Heart left ventricle (tissue), 16 donors: ENCODE measurements around the gene SORCS1. TPM values are rescaled to one million over a fixed set of nuclear protein-coding genes. Genes with fewer than 3 reads are reported as not detected.

Experiments
- ATAC-seq, 4 donors: fragments of 200-7000 bp; cut with Tn5 transposase; one replicate each; pipeline ENCODE4 v1.9.1; 2020 to 2022; ENCODE audit warnings: moderate library complexity in 4 of 4, mild to moderate bottlenecking in 3 of 4, moderate number of reproducible peaks in 1 of 4
- DNase-seq, 5 donors: peaks; one replicate each; pipeline ENCODE4 v3.0.0-alpha.2; 2020
- H3K27ac ChIP-seq, 12 donors: fragments of 200-600 bp; sonication (generic) in 4 of 12; one replicate each; pipeline versions ENCODE4 v1.5.0 to v1.8.0; 2016 to 2022; ENCODE audit warnings: mild to moderate bottlenecking in 2 of 12
- H3K27me3 ChIP-seq, 9 donors: fragments of 200-600 bp; sonication (generic) in 2 of 9; one replicate each; pipeline versions ENCODE4 v1.5.1 to v1.8.0; 2016 to 2022; ENCODE audit warnings: mild to moderate bottlenecking in 3 of 9
- H3K36me3 ChIP-seq, 9 donors: fragments of 200-600 bp; sonication (generic) in 2 of 9; one replicate each; pipeline versions ENCODE4 v1.5.0 to v1.8.0; 2018 to 2022; ENCODE audit warnings: mild to moderate bottlenecking in 2 of 9
- H3K4me1 ChIP-seq, 12 donors: fragments of 200-600 bp; sonication (generic) in 4 of 12; one replicate each; pipeline versions ENCODE4 v1.5.0 to v1.8.0; 2016 to 2022; ENCODE audit warnings: mild to moderate bottlenecking in 3 of 12
- H3K4me3 ChIP-seq, 12 donors: fragments of 200-600 bp; sonication (generic) in 4 of 12; one replicate each; pipeline versions ENCODE4 v1.5.0 to v1.8.0; 2017 to 2022; ENCODE audit warnings: mild to moderate bottlenecking in 9 of 12, moderate library complexity in 4 of 12
- H3K9me3 ChIP-seq, 12 donors: fragments of 200-600 bp; sonication (generic) in 4 of 12; one replicate each; pipeline versions ENCODE4 v1.5.0 to v1.8.0; 2016 to 2022; ENCODE audit warnings: mild to moderate bottlenecking in 1 of 12
- CTCF ChIP-seq, 12 donors: fragments of 200-600 bp; sonication (generic) in 4 of 12; IDR thresholded peaks; one replicate each; pipeline versions ENCODE4 v1.5.0 to v1.8.0; 2018 to 2022; ENCODE audit warnings: antibody characterized with exemption in 12 of 12, mild to moderate bottlenecking in 5 of 12
- POLR2A ChIP-seq, 2 donors: fragments of 450-650 bp; IDR thresholded peaks; one replicate each; pipeline ENCODE4 v1.6.1; 2017; ENCODE audit warnings: antibody characterized with exemption in 2 of 2, mild to moderate bottlenecking in 2 of 2, moderate library complexity in 2 of 2
- WGBS, 4 donors: extraction: QIAGEN DNeasy Blood & Tissue Kit in 2 of 4; methylation state at CpG; one replicate each; pipeline versions ENCODE4 v1.1.5 to v1.1.7; 2013 to 2018; 5-methylcytosine and 5-hydroxymethylcytosine counted together
- intact Hi-C, 10 donors: fragments of 100-400 bp; cut with DNase I; formaldehyde crosslinking; loops; one replicate each; pipeline versions ENCODE4 v1.11.1 to v1.14.2; 2022
- polyA plus RNA-seq, 2 donors: library from polyadenylated mRNA; stranded (reverse); fragments of 200-250 nt; gene quantifications; one replicate each; pipeline ENCODE4 v1.2.3, GENCODE V29; 2013
- total RNA-seq, 9 donors: library from RNA; depleted of rRNA in 2 of 9; stranded (reverse); fragments of >200 nt in 2 of 9; fragmentation: NEBNext Ultra II Directional in 3 of 9; extraction: Animal tissue kit (Norgen Biotek cat#: 25700) in 3 of 9; gene quantifications; one replicate each; pipeline versions ENCODE4 v1.1.0 to v1.2.4, GENCODE V29; 2016 to 2023
- donor health status: ischemic (EF 13 %, LVEDD 7.1; RV severe dilation, severe dysfunction).
- donor health status: healthy with polysubstance abuse.
- donor health status: DM: no; HTN: yes; CAD: no.
- donor health status: DM: no; HTN: no; CAD: no.
- donor health status: ischemic (EF 25% LVEDD 6.9; RV normal size, moderate dysfunction).
- donor health status: ischemic (EF 25% LVEDD 5.7; RV mildly dilated, moderate dysfunction).
- donor health status: healthy.
- donor health status: DM: yes; HTN: yes; CAD: no.
- donor health status: ischemic (EF 35%, LVEDD 5.7; RV mildly dilated, moderate dysfunction).
- donor health status: nonischemic (EF 11% LVEDD 7.7; RV severe dilation, severe dysfunction).
- donor health status: DM: yes; HTN: yes; CAD: no.
- donor health status: PGD.
- donor health status: ischemic (EF 29% LVEDD 5.4; RV normal size, mild dysfunction).
- donor health status: nonischemic (EF 23%, LVEDD 6.1; RV moderate dilation, normal function).

SORCS1 gene
- total and polyA plus RNA-seq, 11 donors = 0.23 to 5.7 (median 1.1) TPM

GRCh38 chr10:107033799-107034422 lies 130.6 kb downstream of the SORCS1 start:
- no peak for TF ChIP-seq CTCF (IDR thresholded peaks at IDR 0.05)
- no peak for TF ChIP-seq POLR2A (IDR thresholded peaks at IDR 0.05)
- Histone ChIP-seq H3K36me3 (no peaks in the 10 kb centered on the region), H3K9me3 (no peaks in the 10 kb centered on the region), H3K27me3 (peaks cover 0 to 9% (median 0%) of the 10 kb centered on the region in 9 donors), H3K4me1 (no peaks in the 10 kb centered on the region), H3K27ac (no peak overlapping the region), H3K4me3 (no peak overlapping the region)
- no peak for ATAC-seq
- intact Hi-C loops = no loop called here
- WGBS, 4 donors = 74 to 78% (median 77%) methylated on average over 5 of the region's 5 CpGs
- DNase-seq = no peak

- no peaks in the 10 kb centered on the region for H3K4me1 ChIP-seq
- TF ChIP-seq CTCF (IDR thresholded peaks at IDR 0.05) (no peak), POLR2A (IDR thresholded peaks at IDR 0.05) (no peak)
- intact Hi-C loops = no loop called here
- peaks cover 0 to 9% (median 0%) of the 10 kb centered on the region in 9 donors for H3K27me3 ChIP-seq
- no peaks in the 10 kb centered on the region for H3K36me3 ChIP-seq
- no peaks in the 10 kb centered on the region for H3K9me3 ChIP-seq
- no peak for ATAC-seq
- no peak for DNase-seq
- 78 to 85% (median 82%) methylated on average over 10 of the region's 10 CpGs for WGBS, 4 donors
- no peak overlapping the region for H3K4me3 ChIP-seq
- no peak overlapping the region for H3K27ac ChIP-seq
Measured at GRCh38 chr10:107032700-107033401, 131.7 kb downstream of the SORCS1 start.

GRCh38 chr10:107031931-107032699 lies 132.4 kb downstream of the SORCS1 start:
- TF ChIP-seq POLR2A (IDR thresholded peaks at IDR 0.05) (no peak), CTCF (IDR thresholded peaks at IDR 0.05) (no peak)
- no peaks in the 10 kb centered on the region for H3K4me1 ChIP-seq
- no peak overlapping the region for H3K27ac ChIP-seq
- DNase-seq (no peak), ATAC-seq (no peak)
- intact Hi-C loops = no loop called here
- no peak overlapping the region for H3K4me3 ChIP-seq
- no peaks in the 10 kb centered on the region for H3K36me3 ChIP-seq
- 63 to 75% (median 65%) methylated on average over 5 of the region's 5 CpGs for WGBS, 4 donors
- H3K9me3 ChIP-seq = no peaks in the 10 kb centered on the region
- H3K27me3 ChIP-seq = peaks cover 0 to 9% (median 0%) of the 10 kb centered on the region in 9 donors

GRCh38 chr10:107028236-107028635 lies 136.3 kb downstream of the SORCS1 start:
- H3K36me3 ChIP-seq = no peaks in the 10 kb centered on the region
- peaks cover 0 to 9% (median 0%) of the 10 kb centered on the region in 9 donors for H3K27me3 ChIP-seq
- no peaks in the 10 kb centered on the region for H3K9me3 ChIP-seq
- WGBS, 4 donors = 72 to 78% (median 77%) methylated on average over 2 of the region's 2 CpGs
- H3K27ac ChIP-seq = no peak overlapping the region
- TF ChIP-seq CTCF (IDR thresholded peaks at IDR 0.05) = no peak
- no peak for TF ChIP-seq POLR2A (IDR thresholded peaks at IDR 0.05)
- no peak overlapping the region for H3K4me3 ChIP-seq
- ATAC-seq (no peak), DNase-seq (no peak)
- no peaks in the 10 kb centered on the region for H3K4me1 ChIP-seq
- intact Hi-C loops = no loop called here
